ENCODE data around the gene RETNLB. TPM values are rescaled to one million over a fixed set of nuclear protein-coding genes. Genes with fewer than 3 reads are reported as not detected.

Gene RETNLB
- total RNA-seq, 8 experiments from 2014 or later = 5.3 TPM; not detected in 7

DNA sequence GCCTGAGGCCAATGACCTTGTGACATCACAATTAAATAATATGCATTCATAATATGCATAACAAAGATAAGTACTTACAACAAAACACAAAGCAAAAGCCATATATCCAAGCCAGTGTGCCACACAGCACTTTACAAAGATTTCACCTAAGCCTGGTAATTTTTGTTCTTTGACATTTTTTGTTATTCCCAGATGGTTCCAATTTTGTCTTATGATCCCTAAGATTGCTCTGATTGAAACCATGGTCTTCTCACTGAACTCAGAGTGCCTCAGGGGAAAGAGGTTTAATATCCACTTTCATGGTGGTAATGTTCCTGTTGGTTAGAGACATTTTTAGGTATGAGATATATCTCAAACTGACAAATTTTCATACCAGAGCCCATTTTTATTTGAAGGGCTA is 29.1 kb downstream of the RETNLB start:
- no peak overlapping the region for H3K27ac ChIP-seq
- no peak for ATAC-seq (replicated peaks in 6 of 8)
- H3K4me3 ChIP-seq = no peak overlapping the region
- no peaks in the 10 kb centered on the region for H3K4me1 ChIP-seq (replicated peaks in 1 of 2)
- in situ Hi-C loops (cut with MboI; ENCODE audit: low pct_unique_long_range_greater_than_20kb in 2 of 9, low sequenced_read_pairs in 9 of 9, unreplicated experiment in 9 of 9) = no loop called here

- Histone ChIP-seq H3K4me1 (replicated peaks in 1 of 2) (peaks cover 0 to 7% of the 10 kb centered on the region in 2 donors), H3K4me3 (no peak overlapping the region), H3K27ac (no peak overlapping the region)
- in situ Hi-C loops (cut with MboI; ENCODE audit: low pct_unique_long_range_greater_than_20kb in 2 of 9, low sequenced_read_pairs in 9 of 9, unreplicated experiment in 9 of 9) = no loop called here
- ATAC-seq (replicated peaks in 6 of 8) = no peak
- WGBS, 10 experiments = 0 to 89% (median 79%) methylated on average over 1 to 4 of the region's 4 CpGs; no CpG with 5 or more reads in 3 of the 10 experiments
Observed at GRCh38 chr3:108724101-108724500, 33.1 kb downstream of the RETNLB start.

GRCh38 chr3:108722724-108723123 is 34.5 kb downstream of the RETNLB start:
- in situ Hi-C loops (cut with MboI; ENCODE audit: low pct_unique_long_range_greater_than_20kb in 2 of 9, low sequenced_read_pairs in 9 of 9, unreplicated experiment in 9 of 9) = no loop called here
- no peak for ATAC-seq (replicated peaks in 6 of 8)
- 0 to 100% (median 50%) methylated on average over 1 of the region's 1 CpG; no CpG with 5 or more reads in 6 of the 10 experiments for WGBS, 10 experiments
- peaks cover 0 to 14% of the 10 kb centered on the region in 2 donors for H3K4me1 ChIP-seq (replicated peaks in 1 of 2)
- H3K4me3 ChIP-seq = no peak overlapping the region
- H3K27ac ChIP-seq = no peak overlapping the region

DNA sequence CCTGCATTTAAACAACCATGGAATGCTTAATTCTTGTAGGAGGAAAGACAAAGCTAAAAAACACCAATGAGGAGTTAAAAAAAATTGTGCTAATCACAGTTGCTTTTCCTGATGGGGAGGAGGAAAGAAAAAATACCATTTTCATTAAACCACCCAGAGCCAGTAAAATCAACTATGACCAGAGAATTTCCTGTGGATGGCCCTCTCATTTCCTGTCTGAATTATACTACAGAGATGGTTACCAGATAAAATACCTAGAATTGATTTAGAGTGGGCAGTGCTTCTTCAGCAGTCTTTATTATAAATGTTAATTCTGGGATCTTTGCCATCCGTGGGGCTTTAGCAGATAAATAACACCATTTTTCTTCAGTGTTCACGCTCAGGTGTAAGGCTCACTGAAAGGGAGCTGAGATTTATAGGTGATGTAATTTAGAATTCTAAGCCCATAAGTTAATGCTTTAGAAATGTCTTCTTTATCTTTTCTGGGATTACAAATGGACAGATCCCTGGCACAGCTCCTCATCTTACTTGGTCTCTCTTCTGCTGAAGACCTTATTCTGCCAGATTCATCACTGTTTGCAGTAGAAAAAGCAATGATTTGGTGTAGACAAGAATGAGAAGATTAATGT is 37.9 kb downstream of the RETNLB start:
- H3K4me1 ChIP-seq (replicated peaks in 1 of 2) = peaks cover 0 to 14% of the 10 kb centered on the region in 2 donors
- WGBS, 10 experiments = 0 to 56% (median 50%) methylated on average over 1 to 2 of the region's 2 CpGs; no CpG with 5 or more reads in 4 of the 10 experiments
- H3K27ac ChIP-seq = no peak overlapping the region
- H3K4me3 ChIP-seq = no peak overlapping the region
- in situ Hi-C loops (cut with MboI; ENCODE audit: low pct_unique_long_range_greater_than_20kb in 2 of 9, low sequenced_read_pairs in 9 of 9, unreplicated experiment in 9 of 9) = no loop called here
- peak in 5 of 8 experiments; percentile 39 to 93 (median 80) for ATAC-seq (replicated peaks in 6 of 8)

DNA sequence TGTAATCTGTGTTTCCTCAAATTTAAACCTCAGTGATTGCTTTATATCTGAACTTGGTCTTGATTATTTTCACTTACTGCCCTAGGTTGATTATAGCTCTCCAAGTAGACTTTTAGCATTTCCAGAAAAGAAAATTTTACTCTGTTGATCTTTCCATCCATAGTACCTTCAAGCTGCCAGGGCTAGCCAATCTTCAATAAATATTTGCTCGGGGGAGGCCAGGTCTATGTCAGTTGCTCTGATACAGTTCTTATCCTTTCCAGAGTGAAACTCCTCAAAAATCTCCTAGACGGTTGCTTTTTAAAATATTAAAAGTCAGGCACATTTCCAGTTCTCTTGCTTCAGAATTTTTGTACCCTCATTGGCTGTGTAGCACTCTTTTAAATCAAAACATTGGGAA is 38.8 kb downstream of the RETNLB start:
- ATAC-seq (replicated peaks in 6 of 8) = peak in 1 of 8 experiments; percentile 15
- in situ Hi-C loops (cut with MboI; ENCODE audit: low pct_unique_long_range_greater_than_20kb in 2 of 9, low sequenced_read_pairs in 9 of 9, unreplicated experiment in 9 of 9) = no loop called here
- H3K27ac ChIP-seq = no peak overlapping the region
- no peak overlapping the region for H3K4me3 ChIP-seq
- 0 to 95% (median 68%) methylated on average over 1 to 2 of the region's 2 CpGs; no CpG with 5 or more reads in 1 of the 10 experiments for WGBS, 10 experiments
- H3K4me1 ChIP-seq (replicated peaks in 1 of 2) = peaks cover 0 to 19% of the 10 kb centered on the region in 2 donors

DNA sequence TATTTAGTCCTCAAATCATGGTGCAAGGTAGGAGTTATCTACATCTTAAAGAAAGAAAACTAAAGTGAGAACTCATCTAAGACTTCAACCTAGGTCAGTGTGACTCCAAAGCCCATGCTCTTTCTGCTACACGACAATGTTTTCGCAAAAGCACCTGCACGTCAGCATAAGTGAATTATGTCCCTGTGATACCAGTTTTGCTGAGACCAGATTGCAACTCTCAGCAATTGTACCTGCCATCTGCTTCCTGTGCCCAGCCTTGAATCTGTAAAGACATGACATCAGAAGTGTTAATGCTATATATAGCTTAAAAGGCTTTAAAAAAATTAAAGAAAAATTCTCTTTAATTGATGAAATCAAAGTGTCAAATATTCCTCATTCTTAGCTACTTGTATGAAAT is 43.4 kb downstream of the RETNLB start:
- ATAC-seq (replicated peaks in 6 of 8) = no peak
- in situ Hi-C loops (cut with MboI; ENCODE audit: low pct_unique_long_range_greater_than_20kb in 2 of 9, low sequenced_read_pairs in 9 of 9, unreplicated experiment in 9 of 9) = no loop called here
- H3K4me1 ChIP-seq (replicated peaks in 1 of 2) = peaks cover 4 to 18% of the 10 kb centered on the region in 2 donors
- WGBS, 10 experiments = 40 to 89% (median 77%) methylated on average over 2 to 3 of the region's 3 CpGs; no CpG with 5 or more reads in 2 of the 10 experiments
- H3K4me3 ChIP-seq = no peak overlapping the region
- no peak overlapping the region for H3K27ac ChIP-seq

- ATAC-seq (replicated peaks in 6 of 8) = peak in 6 of 8 experiments; percentile 29 to 98 (median 89)
- in situ Hi-C loops (cut with MboI; ENCODE audit: low pct_unique_long_range_greater_than_20kb in 2 of 9, low sequenced_read_pairs in 9 of 9, unreplicated experiment in 9 of 9) = no loop called here
- Histone ChIP-seq H3K27ac (no peak overlapping the region), H3K4me3 (no peak overlapping the region), H3K4me1 (replicated peaks in 1 of 2) (peaks cover 4 to 14% of the 10 kb centered on the region in 2 donors)
- 43 to 63% (median 57%) methylated on average over 1 to 5 of the region's 5 CpGs; no CpG with 5 or more reads in 5 of the 10 experiments for WGBS, 10 experiments
Observed at GRCh38 chr3:108713009-108713516, 44.1 kb downstream of the RETNLB start.

Other genes with a start within 250 kb of the RETNLB start
- gene MYH15, start 246.8 kb downstream of the RETNLB start, total RNA-seq = 1 to 10 TPM in 4 of 8 experiments, under 1 TPM in 4; 0.49 to 9.1 (median 1.2) TPM
- 10 to 100 TPM in 4 of 8 experiments, 1 to 10 TPM in 4; 3.0 to 34.8 (median 10.2) TPM for gene CIP2A, start 168.0 kb downstream of the RETNLB start, total RNA-seq
- 10 to 100 TPM; 14.1 to 83.7 (median 27.5) TPM for gene DZIP3, start 167.7 kb downstream of the RETNLB start, total RNA-seq
- gene TRAT1, start 65.4 kb upstream of the RETNLB start, total RNA-seq = 10 to 100 TPM in 1 of 8 experiments, 1 to 10 TPM in 1, under 1 TPM in 2, not detected in 4; 0.33 to 14.7 (median 0.72) TPM
- not detected for gene GUCA1C, start 196.5 kb upstream of the RETNLB start, total RNA-seq